GM19043 (cell line): ENCODE measurements around the gene LRP8.
A peak's percentile ranks its signal among the peaks of the same experiment; 100 is the strongest.
"Not testable (repeated sequence)": the region's sequence is repeated elsewhere in the genome, so short reads cannot be mapped to it uniquely, and the experiment has no call there.

ENCODE experiments used
- ATAC-seq: cut with Tn5 transposase; IDR thresholded peaks from one replicate; pipeline ENCODE4 v1.9.1; 2021; ENCODE audit warnings: low read depth; ENCODE audit not compliant: unreplicated experiment

LRP8 gene

DNA sequence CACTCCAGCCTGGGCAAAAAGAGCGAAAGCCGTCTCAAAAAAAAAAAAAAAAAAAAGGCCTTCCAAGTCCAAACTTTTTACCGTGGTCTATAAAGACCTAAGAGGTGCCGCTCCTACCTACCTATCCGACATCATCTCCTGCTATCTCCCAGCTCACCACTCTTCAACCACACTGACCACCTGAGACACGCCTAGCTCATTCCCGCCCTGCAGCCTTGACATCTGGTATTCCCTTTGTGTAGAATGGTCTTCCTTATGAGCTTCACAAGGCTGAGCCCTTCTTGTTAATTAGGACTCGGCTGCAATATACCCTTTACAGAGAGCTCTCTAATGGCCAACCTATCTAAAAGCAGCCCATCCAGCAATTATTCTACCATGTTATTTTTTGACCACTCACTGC lies 90.2 kb downstream of the LRP8 start:
- no peak for ATAC-seq

DNA sequence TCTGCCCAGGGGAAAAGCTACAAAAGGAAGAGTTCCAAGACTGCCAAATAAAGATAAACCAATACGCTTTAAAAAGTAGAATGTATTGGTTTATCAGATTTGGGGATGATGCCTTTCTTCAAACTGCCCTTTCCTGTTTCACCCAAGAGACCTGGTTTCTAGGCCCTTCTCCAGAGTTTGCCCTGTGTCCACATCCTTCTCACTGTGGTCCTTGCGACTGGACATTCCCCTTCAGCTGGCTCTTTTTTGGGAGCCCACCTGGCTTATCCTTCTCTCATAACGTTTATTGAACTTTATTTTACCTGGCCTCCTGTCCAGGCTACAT lies 106.9 kb downstream of the LRP8 start:
- ATAC-seq, result no peak

DNA sequence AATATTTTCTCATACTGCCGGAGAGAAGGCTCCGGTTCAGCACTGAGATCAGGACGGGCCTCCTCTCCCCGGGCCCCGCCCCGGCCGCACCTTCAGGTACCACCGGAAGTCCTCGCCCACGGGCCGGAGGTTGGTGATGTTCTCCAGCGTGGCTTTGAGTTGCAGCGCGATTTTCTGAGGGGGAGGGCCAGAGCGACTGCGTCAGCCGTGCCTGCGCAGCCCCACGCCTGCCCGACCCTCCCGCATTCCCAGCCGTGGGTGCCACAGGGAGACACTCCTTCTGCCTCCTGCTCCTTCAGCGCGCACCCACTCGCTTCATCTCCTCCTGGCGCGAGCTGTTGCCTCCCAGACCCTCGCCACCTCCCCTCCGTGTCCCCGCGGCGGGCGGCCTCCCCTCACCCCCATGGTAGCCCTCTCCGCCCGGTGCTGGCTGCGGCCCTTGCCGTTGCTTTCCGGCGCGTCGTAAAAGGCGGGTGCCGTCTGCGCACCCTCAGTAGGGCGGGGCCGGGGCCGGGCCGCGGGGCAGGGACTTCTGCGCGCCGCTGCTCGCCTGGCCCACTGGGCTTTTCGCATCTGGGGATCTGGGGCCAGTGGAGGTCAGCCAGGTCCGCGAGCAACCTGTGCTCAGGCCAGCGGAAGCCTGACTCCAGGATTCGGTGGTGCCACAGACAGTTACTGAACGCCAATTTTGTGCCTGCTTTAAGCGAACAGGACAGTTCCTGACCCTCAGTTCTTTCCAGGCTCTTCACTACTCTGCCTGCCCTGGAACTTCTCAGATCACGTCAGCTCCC lies 107.5 kb downstream of the LRP8 start, which contains the start of gene CZIB:
CZIB (minus strand) TSS at position 464 of the 791 bp plus-strand sequence; CDS start at position 405, 59 bp downstream.
- ATAC-seq, result peak; percentile 90

DNA sequence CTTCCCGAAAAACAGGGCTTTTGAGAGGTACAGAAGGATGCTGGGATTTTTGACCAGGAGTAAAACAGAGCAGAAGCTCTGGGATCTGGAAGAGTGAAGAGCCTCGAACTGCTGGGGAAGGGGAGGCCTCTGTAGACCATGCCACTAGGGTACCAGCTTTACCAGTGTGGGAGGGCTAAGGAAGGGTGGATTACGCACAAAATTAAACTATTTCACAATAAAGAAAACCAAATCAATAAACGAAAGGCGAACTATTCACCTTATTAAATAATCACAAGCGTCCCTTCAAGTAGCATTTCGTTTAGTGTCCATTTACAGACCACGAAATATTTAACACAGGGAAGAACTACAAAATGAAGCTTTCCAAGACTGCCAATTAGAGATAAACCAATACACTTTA lies 108.2 kb downstream of the LRP8 start:
- ATAC-seq, result no peak

DNA sequence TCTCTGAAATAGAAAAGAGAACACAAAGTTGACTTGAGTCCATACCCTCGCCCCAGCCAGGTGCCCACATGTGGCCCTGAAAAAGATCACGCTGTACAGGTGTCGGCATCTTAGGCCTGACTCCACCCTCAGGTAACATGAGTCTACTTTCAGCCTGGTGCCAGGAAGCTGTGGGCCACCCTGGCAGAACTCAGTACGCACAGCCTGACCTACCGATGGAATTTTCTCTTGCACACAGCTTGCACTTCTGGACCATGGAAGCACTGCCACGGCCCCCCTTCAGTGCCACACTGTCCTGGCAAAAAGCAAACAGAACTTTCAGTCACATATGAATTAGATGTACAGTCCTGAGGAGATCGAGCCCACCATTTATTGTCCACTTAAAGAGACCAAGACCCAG lies 109.7 kb downstream of the LRP8 start:
- ATAC-seq, result no peak

DNA sequence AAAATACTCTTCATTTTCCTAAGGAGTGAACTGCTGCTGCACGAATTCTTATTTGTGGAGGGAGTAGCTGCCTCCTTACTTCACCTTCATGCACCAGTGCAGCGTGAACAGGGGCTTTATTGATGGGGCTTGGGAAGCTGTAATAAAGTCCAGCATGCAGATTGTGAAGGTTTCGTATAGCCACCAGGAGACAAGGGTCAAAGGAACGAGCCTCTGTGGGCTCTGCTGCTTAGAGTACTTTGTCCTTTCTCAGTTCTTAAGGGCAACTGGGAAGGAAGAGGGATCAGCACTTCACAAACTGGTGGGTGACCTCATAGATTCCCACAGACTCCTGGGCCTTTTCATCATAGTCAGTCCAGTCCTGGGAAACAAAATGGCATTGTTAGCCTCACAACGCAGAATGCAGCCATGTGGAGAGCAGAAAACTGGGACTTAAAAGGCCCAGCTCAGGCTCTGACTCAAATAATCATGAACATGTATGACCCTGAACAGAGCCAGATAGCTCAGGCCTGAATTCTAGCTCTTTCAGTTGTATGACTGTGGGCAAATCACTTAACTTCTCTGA lies 113.4 kb downstream of the LRP8 start:
- no peak for ATAC-seq

DNA sequence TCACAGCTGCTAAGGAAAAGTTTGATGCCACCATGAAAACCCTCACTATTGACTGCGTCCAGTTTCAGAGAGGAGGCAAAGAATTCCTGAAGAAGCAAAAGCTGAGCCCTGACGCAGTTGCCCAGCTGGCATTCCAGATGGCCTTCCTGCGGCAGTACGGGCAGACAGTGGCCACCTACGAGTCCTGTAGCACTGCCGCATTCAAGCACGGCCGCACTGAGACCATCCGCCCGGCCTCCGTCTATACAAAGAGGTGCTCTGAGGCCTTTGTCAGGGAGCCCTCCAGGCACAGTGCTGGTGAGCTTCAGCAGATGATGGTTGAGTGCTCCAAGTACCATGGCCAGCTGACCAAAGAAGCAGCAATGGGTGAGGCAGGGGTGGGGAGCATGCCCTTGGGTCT lies 116.9 kb downstream of the LRP8 start:
- no peak for ATAC-seq

DNA sequence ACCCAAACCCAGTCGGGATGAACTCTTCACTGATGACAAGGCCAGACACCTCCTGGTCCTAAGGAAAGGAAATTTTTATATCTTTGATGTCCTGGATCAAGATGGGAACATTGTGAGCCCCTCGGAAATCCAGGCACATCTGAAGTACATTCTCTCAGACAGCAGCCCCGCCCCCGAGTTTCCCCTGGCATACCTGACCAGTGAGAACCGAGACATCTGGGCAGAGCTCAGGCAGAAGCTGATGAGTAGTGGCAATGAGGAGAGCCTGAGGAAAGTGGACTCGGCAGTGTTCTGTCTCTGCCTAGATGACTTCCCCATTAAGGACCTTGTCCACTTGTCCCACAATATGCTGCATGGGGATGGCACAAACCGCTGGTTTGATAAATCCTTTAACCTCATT lies 117.5 kb downstream of the LRP8 start:
- no peak for ATAC-seq

DNA sequence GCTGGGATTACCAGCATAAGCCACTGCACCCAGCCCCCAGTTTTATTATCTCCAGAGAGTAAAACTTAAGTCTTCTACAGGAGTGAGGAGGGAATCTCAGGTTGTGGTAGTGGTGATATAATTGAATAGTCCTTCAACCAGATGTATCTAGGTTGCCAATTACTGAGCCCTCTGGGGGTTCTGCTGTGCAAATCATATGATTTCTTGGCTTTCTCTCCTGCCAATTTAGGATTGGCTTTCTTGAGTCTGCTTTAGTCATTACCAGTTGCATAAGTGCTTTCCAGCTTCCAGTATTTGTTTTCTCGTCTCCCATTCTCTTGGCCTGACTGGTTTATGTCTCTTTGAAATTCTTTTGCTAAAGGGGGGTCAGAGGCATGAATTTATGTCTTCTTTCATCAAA lies 120.1 kb downstream of the LRP8 start:
- no peak for ATAC-seq

DNA sequence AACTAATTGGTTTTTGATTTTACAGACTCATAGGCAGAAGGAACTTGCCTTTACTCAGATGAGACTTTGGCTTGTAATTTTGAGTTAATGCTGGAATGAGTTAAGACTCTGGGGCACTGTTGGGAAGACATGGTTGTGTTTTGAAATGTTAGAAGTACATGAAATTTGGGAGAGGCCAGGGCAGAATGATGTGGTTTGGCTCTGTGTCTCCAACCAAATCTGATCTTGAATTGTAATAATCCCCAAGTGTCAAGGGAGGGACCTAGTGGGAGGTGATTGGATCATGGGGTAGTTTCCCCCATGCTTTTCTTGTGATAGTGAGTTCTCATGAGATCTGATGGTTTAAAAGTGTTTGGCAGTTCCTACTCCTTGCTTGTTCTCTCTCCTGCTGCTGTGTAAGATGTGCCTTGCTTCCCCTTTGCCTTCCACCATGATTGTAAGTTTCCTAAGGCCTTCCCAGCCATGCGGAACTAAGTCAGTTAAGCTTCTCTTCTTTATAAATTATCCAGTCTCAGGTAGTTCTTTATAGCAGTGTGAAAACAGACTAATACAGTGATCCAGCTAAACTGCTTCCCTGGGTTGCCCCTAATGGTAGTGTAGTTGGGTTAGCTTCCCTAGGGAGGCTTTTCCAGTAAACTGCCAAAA lies 121.0 kb downstream of the LRP8 start:
- no peak for ATAC-seq

DNA sequence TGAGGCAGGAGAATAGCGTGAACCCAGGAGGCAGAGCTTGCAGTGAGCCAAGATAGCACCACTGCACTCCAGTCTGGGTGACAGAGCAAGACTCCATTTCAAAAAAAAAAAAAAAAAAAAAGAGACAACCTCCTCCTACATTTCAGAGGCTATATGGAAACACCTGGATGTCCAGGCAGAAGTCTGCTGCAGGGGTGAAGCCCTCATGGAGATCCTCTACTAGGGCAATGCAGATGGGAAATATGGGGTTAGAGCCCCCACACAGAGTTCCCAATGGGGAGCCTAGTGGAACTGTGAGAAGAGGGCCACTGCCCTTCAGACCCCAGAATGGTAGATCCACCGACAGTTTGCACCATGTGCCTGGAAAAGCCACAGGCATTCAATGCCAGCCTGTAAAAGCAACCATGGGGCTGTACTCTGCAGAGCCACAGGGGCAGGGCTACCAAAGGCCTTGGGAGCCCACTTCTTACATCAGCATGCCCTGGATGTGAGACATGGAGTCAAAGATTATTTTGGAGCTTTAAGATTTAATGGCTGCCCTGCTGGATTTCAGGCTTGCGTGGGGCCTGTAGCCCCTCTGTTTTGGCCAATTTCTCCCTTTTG lies 121.7 kb downstream of the LRP8 start:
- ATAC-seq, result not testable (repeated sequence)

DNA sequence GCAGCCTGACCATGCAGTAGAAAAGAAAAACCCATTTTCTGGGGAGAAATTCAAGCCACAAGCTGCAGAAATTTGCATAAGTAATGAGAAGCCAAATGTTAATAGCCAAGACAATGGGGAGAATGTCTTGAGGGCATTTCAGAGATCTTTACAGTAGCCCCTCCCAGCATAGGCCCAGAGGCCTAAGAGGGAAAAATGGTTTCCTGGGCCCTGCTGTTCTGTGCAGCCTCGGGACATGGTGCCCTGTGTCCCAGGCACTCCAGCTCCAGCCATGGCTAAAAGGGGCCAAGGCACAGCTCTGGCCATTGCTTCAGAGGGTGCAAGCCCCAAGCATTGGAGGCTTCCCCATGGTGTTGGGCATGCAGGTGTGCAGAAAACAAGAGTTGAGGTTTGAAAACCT lies 122.4 kb downstream of the LRP8 start:
- ATAC-seq, result not testable (repeated sequence)

DNA sequence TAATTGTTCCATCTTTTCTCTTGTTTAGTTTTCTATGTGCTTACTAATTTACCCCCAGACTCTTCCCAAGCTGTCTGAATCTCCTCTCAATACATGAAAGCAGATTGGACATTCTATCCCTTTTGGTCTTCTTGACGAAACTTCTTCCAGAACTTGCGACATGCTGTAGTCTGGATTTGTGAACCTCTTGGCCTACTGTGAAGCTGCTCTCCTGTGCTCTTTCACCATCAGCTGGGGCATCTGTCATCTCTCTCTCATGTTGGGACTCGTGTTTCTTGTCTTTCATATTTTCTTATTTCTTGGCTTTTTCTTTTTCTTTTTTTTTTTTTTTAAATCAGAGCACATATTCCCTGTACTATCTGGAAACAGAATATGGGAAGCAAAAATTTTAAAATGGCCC lies 124.4 kb downstream of the LRP8 start:
- no peak for ATAC-seq

DNA sequence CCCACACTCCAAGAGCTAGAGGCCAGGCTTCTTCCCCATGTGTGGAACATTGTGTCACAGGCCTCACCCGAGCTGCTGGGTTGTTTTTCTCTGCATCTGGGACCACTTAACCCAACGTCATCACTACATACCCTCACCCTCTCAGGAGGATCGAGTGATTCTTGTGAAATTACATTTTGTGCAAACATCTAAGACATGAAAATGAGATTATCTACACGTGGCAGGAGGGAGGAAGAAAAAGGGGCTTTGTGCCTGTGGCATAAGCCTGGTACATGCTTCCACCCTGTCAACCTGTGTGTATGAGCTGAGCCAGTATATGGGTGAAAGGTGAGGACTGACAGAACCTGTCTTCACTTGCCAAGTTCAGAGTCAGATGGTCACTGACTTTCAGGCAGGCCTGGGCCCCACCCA lies 129.6 kb downstream of the LRP8 start:
- ATAC-seq, result no peak

DNA sequence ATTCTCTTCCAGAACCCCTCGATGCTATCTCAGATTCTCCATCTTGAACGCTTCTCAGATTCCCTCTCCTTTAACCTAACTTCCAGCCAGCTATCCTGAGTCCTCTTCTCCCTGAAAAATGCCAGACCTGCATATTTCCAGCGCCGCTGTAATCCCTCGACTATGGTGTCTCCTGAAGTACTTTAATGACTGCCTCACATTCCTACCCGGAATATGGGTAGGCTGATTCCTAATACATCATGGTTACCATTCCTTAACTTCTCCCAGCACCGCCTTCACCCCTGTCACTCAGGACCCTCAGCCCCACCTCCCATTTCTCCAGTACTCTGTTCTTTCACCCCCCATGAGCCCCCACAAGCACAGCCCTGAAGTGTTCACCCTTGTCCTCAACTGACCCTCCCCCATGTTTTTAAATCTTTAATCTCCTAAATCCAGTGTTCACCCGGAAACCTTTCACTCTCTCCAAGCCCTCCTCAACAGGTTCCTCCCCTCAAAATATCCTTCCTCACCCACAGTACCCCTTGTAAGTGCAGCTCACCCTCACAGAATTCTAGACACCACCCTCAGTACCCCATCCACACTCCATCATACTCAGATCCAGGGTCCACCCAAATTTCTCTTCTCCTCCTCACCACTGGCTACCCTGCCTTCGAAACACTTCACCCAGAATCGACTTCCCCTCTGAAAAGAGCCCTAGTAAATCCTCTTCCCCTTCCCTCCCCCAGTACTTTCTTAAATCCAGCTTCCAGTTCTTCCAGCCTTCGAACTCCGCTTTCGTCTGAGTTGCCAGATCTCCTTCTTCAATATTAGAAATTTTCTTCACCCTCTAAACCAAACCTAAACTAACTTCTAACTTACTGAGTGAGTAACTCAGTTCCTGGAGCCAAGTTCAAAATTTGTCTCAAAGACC lies 130.3 kb downstream of the LRP8 start:
- no peak for ATAC-seq

DNA sequence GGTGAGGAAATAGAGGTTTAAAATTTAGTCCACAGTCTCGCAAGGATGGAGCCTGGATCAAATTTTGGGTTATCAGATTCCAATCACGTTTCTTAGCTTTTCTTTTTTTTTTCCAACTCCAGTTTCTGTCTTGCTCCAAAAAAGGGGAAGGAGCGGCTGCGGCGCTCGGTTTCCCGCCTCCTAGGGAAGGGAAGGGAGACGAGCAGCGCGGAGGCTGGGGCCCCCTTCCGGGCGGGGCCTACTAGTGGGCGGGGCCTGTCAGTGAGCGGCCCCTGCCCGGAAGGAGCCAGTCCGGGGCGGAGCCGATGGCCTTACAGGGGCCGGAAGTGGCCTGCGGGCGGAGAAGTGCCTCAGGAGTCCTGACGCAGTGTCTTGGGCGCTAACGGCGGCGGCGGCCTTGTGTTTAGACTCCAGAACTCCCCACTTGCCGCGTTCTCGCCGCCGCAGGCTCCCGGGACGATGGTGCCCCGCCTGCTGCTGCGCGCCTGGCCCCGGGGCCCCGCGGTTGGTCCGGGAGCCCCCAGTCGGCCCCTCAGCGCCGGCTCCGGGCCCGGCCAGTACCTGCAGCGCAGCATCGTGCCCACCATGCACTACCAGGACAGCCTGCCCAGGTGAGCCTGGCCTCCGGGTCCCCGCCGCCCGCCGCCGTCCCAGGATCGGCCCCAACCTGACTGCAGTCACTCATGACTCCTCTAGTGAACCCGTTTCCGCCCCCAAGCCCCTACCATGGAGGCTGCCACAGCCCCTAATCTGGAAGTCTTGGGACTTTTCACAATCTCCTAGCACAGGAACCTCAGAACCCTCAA lies 131.2 kb downstream of the LRP8 start, which contains the start of gene CPT2:
CPT2 (plus strand) TSS at position 340 of the 806 bp plus-strand sequence; CDS start at position 460, 120 bp downstream.
- peak; percentile 100 for ATAC-seq

DNA sequence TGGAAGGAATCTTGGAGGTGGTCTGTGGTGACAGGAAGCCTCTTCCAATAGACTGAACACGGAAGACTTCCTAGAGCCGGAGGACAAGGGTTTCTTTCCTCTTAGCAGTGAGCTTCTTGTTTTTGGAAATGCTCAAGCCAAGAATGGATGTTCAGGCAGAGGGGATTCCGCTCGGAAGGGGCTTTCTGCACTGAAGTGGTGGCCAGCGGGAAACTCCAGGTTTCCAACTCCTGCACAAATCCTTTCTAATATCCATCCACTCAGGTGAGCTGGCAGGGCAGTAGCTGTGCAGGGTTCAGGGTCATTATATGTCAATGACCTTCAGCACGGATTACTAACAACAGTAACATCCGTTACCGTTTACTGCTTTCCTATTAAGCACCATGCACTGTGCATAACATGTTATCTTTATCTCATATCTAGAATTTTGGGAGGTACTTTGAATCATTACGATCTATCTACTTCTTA lies 131.8 kb downstream of the LRP8 start:
- peak; percentile 4 for ATAC-seq

DNA sequence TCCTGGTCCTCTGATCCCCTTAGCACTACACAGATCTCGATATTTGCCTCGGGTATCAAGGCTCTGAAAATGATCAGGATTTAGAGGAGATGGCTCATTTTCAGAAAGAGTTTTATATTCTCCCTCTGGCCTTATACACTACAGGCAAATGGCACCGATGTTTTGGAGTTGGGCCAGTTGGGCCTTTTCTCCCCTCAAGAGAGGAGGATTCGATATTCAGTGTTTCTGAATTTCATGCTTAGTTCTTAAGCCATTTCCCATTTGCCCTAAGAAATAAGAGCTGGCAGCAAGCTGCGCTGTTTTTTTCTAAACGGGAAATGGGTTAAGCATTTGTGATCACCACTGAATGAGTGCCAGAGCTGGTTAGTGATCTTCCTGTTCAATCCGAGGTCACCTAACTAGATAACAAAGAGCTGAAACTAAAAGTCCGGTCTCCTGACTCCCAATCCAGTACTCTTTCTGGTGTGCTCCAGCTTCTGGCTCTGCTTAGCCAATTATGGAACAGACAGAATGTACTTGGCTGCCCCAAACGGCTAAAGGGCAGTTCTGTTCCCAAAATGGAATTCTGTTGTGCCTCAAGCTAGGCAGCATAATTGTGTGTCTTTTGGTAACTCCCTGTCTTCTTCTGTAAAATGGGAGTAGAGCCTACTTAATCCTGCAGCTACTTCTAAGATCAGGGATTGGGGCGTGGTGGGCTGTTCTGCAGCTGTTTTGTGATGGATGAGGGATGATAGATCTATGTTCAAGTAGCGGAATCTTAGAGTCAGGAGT lies 132.4 kb downstream of the LRP8 start:
- no peak for ATAC-seq
